IMR-90 (cell line): ENCODE measurements around the gene PSAPL1. TPM values are rescaled to one million over a fixed set of nuclear protein-coding genes. Genes with fewer than 3 reads are reported as not detected.

Source experiments
- ATAC-seq: fragments of 200-7000 bp; cut with Tn5 transposase; 2 replicates; pipeline ENCODE4 v1.9.1; 2020; ENCODE audit warnings: low read depth, mild to moderate bottlenecking, moderate library complexity
- BruUV-seq: library from RNA; stranded (reverse); fragments of 400-500 nt; replicated peaks from 2 replicates; lab custom pipeline; 2021; lab: Mats Ljungman, UMichigan
- CTCF ChIA-PET: fragments of 300-600 bp; formaldehyde crosslinking; extraction: SDS; loops from one replicate; lab custom pipeline; 2021; ENCODE audit warnings: antibody characterized with exemption; lab: Yijun Ruan, JAX
- POLR2A ChIA-PET: fragments of 300-600 bp; sonication (Branson Sonifier 250); formaldehyde crosslinking; loops from one replicate; lab custom pipeline; 2022; ENCODE audit warnings: antibody characterized with exemption; ENCODE audit not compliant: unreplicated experiment; lab: Charles Lee
- DNase-seq: peaks from one replicate; pipeline ENCODE4 v3.0.0; 2013
- H2AFZ ChIP-seq: replicated peaks from 2 replicates; pipeline ENCODE3; 2013; ENCODE audit warnings: low read length, mild to moderate bottlenecking; ENCODE audit not compliant: poor library complexity
- H2AK5ac ChIP-seq: 2 replicates; pipeline ENCODE4 v1.6.1; 2013; ENCODE audit warnings: low read depth, low read length, inconsistent platforms
- H2AK9ac ChIP-seq: replicated peaks from 2 replicates; pipeline ENCODE3; 2013; ENCODE audit warnings: mild to moderate bottlenecking, low read depth, low read length, moderate library complexity; ENCODE audit not compliant: poor library complexity
- H2BK120ac ChIP-seq: 2 replicates; pipeline ENCODE4 v1.6.1; 2013; ENCODE audit warnings: low read depth, low read length, inconsistent platforms
- H2BK15ac ChIP-seq: 3 replicates; pipeline ENCODE4 v1.6.1; 2013; ENCODE audit warnings: low read depth, low read length, inconsistent platforms
- H2BK20ac ChIP-seq: 2 replicates; pipeline ENCODE4 v1.6.1; 2013; ENCODE audit warnings: low read depth, mild to moderate bottlenecking, inconsistent platforms, low read length, moderate library complexity
- H2BK5ac ChIP-seq: 2 replicates; pipeline ENCODE4 v1.6.1; 2013; ENCODE audit warnings: mild to moderate bottlenecking, low read depth, low read length, inconsistent platforms; ENCODE audit not compliant: poor library complexity, severe bottlenecking
- H3K14ac ChIP-seq: replicated peaks from 2 replicates; pipeline ENCODE4 v1.6.1; 2013; ENCODE audit warnings: low read depth, low read length, inconsistent platforms
- H3K18ac ChIP-seq: 2 replicates; pipeline ENCODE4 v1.6.1; 2013; ENCODE audit warnings: low read depth, low read length, control low read depth
- H3K23ac ChIP-seq: 2 replicates; pipeline ENCODE4 v1.6.1; 2013; ENCODE audit warnings: low read depth, low read length, inconsistent platforms
- H3K27ac ChIP-seq: 2 replicates; pipeline ENCODE4 v1.5.1; 2013; ENCODE audit warnings: mild to moderate bottlenecking, control low read depth, low read length; ENCODE audit not compliant: insufficient read depth
- H3K27me3 ChIP-seq: 2 replicates; pipeline ENCODE4 v1.6.1; 2013; ENCODE audit warnings: low read length; ENCODE audit not compliant: control insufficient read depth, insufficient read depth
- H3K36me3 ChIP-seq: 2 replicates; pipeline ENCODE4 v1.6.1; 2013; ENCODE audit warnings: low read length, mixed read lengths; ENCODE audit not compliant: control insufficient read depth, insufficient read depth
- H3K4ac ChIP-seq: 2 replicates; pipeline ENCODE4 v1.6.1; 2013; ENCODE audit warnings: low read depth, low read length, inconsistent platforms
- H3K4me1 ChIP-seq: 2 replicates; pipeline ENCODE4 v1.6.1; 2013; ENCODE audit warnings: low read length, mixed read lengths; ENCODE audit not compliant: control insufficient read depth, insufficient read depth
- H3K4me2 ChIP-seq: 2 replicates; pipeline ENCODE4 v1.6.1; 2013; ENCODE audit warnings: low read depth, mild to moderate bottlenecking, control low read depth, low read length, moderate library complexity
- H3K4me3 ChIP-seq: 2 replicates; pipeline ENCODE4 v1.5.1; 2013; ENCODE audit warnings: low read depth, mild to moderate bottlenecking, control low read depth, low read length, moderate library complexity; ENCODE audit not compliant: insufficient read depth
- H3K56ac ChIP-seq: 2 replicates; pipeline ENCODE4 v1.6.1; 2013; ENCODE audit warnings: low read length, inconsistent platforms; ENCODE audit not compliant: insufficient read depth; ENCODE audit errors: extremely low read depth
- H3K79me1 ChIP-seq, 2 experiments: 2 replicates each; pipeline ENCODE4 v1.6.1; 2013; ENCODE audit warnings: low read length in 2 of 2, inconsistent platforms in 1 of 2, low read depth in 1 of 2
- H3K9ac ChIP-seq: 2 replicates; pipeline ENCODE4 v1.6.1; 2013; ENCODE audit warnings: low read depth, low read length, control low read depth
- H3K9me1 ChIP-seq: 2 replicates; pipeline ENCODE4 v1.6.1; 2013; ENCODE audit warnings: low read length, inconsistent platforms; ENCODE audit not compliant: insufficient read depth
- H3K9me3 ChIP-seq: 2 replicates; pipeline ENCODE4 v1.6.1; 2013; ENCODE audit warnings: low read length; ENCODE audit not compliant: control insufficient read depth, insufficient read depth
- H4K20me1 ChIP-seq: 2 replicates; pipeline ENCODE4 v1.6.1; 2013; ENCODE audit warnings: low read length, inconsistent platforms; ENCODE audit not compliant: insufficient read depth
- H4K5ac ChIP-seq: 2 replicates; pipeline ENCODE4 v1.6.1; 2013; ENCODE audit warnings: mild to moderate bottlenecking, low read depth, low read length, control low read depth
- H4K8ac ChIP-seq, 2 experiments: 2 replicates each; pipeline ENCODE4 v1.6.1; 2013; ENCODE audit warnings: low read depth in 2 of 2, low read length in 2 of 2, control low read depth in 1 of 2, inconsistent platforms in 1 of 2
- H4K91ac ChIP-seq: 2 replicates; pipeline ENCODE4 v1.6.1; 2013; ENCODE audit warnings: low read depth, low read length, inconsistent platforms; ENCODE audit not compliant: insufficient read depth
- BHLHE40 ChIP-seq: fragments of 150-350 bp; IDR thresholded peaks from 2 replicates; pipeline ENCODE4 v1.6.1; 2016; ENCODE audit warnings: mild to moderate bottlenecking, low read depth, low read length
- CEBPB ChIP-seq: IDR thresholded peaks from 2 replicates; pipeline ENCODE4 v1.6.1; 2012; ENCODE audit warnings: low read depth, low read length, improper control_type of control experiment
- ELK1 ChIP-seq: fragments of 150-350 bp; IDR thresholded peaks from 2 replicates; pipeline ENCODE4 v1.6.1; 2016; ENCODE audit warnings: low read depth, mild to moderate bottlenecking, low read length, moderate library complexity, borderline replicate concordance
- FOS ChIP-seq: fragments of 150-350 bp; IDR thresholded peaks from 2 replicates; pipeline ENCODE4 v1.6.1; 2016; ENCODE audit warnings: low read depth, low read length
- MAFK ChIP-seq: IDR thresholded peaks from 2 replicates; pipeline ENCODE4 v1.6.1; 2012; ENCODE audit warnings: low read depth, low read length, improper control_type of control experiment
- RCOR1 ChIP-seq: IDR thresholded peaks from 2 replicates; pipeline ENCODE4 v1.6.1; 2012; ENCODE audit warnings: mild to moderate bottlenecking, low read length, improper control_type of control experiment; ENCODE audit not compliant: insufficient replicate concordance
- RFX5 ChIP-seq: IDR thresholded peaks from 2 replicates; pipeline ENCODE4 v1.8.0; 2012; ENCODE audit warnings: low read depth, mild to moderate bottlenecking, low read length, moderate library complexity
- USF2 ChIP-seq: fragments of 150-350 bp; IDR thresholded peaks from 2 replicates; pipeline ENCODE4 v1.6.1; 2017; ENCODE audit warnings: mild to moderate bottlenecking, antibody characterized with exemption, low read length, low read depth
- WGBS, 2 experiments: methylation state at CpG; one replicate each; pipeline versions ENCODE4 v1.1.5 to v1.1.7; 2013; ENCODE audit warnings: missing lambda C conversion rate in 2 of 2; ENCODE audit not compliant: insufficient read length in 1 of 2; ENCODE audit errors: extremely low coverage in 2 of 2; 5-methylcytosine and 5-hydroxymethylcytosine counted together
- dilution Hi-C: fragments of 300-500 bp; cut with HindIII; formaldehyde crosslinking; loops from one replicate; pipeline ENCODE4 v1.14.3; 2018; ENCODE audit warnings: low sequenced_read_pairs; ENCODE audit not compliant: unreplicated experiment
- in situ Hi-C: fragments of 300-500 bp; cut with MboI; formaldehyde crosslinking; loops from 3 replicates; pipeline ENCODE4 v1.14.3; 2019; ENCODE audit warnings: low sequenced_read_pairs, inconsistent platforms, mixed read lengths
- intact Hi-C: fragments of 100-400 bp; cut with micrococcal nuclease; formaldehyde crosslinking; loops from 2 replicates; pipeline ENCODE4 v1.10.0; 2022
- polyA plus RNA-seq, 3 experiments: library from polyadenylated mRNA; depleted of rRNA; stranded (reverse); fragments of >200 nt; gene quantifications; 2 replicates each; pipeline ENCODE4 v1.2.3, GENCODE V29; 2012; ENCODE audit warnings: low replicate concordance in 1 of 3
- total RNA-seq: library from RNA; depleted of rRNA; stranded (reverse); fragments of >200 nt; gene quantifications from 2 replicates; pipeline ENCODE4 v1.2.3, GENCODE V29; 2012

Gene PSAPL1
- total and polyA plus RNA-seq, 2 of the 4 experiments (the other 2 are of a cell fraction), result not detected

GRCh38 chr4:7415927-7416686, 18.6 kb downstream of the PSAPL1 start:
- no peaks in the 10 kb centered on the region for H3K9me1 ChIP-seq
- CTCF ChIA-PET, result no interaction called here
- H2BK120ac ChIP-seq, result no peak overlapping the region
- H3K4me1 ChIP-seq, result no peaks in the 10 kb centered on the region
- no peak overlapping the region for H4K5ac ChIP-seq
- no peak overlapping the region for H3K23ac ChIP-seq
- H2BK15ac ChIP-seq, result no peak overlapping the region
- H2AFZ ChIP-seq, result no peak overlapping the region
- H4K8ac ChIP-seq, result no peak overlapping the region
- no peak overlapping the region for H2BK5ac ChIP-seq
- intact Hi-C loops, result no loop called here
- H3K36me3 ChIP-seq, result no peaks in the 10 kb centered on the region
- H2AK9ac ChIP-seq, result no peak overlapping the region
- no peak overlapping the region for H3K4ac ChIP-seq
- no peak overlapping the region for H3K56ac ChIP-seq
- no TSS peak for BruUV-seq
- in situ Hi-C loops, result no loop called here
- H3K4me2 ChIP-seq, result no peak overlapping the region
- H2AK5ac ChIP-seq, result no peak overlapping the region
- no peak overlapping the region for H3K9ac ChIP-seq
- H3K9me3 ChIP-seq, result 0 out of 2 replicates have a peak, but pooled peaks cover 3% of the 10 kb centered on the region
- TF ChIP-seq CEBPB (no peak), USF2 (no peak), FOS (no peak), MAFK (no peak), ELK1 (no peak), RFX5 (no peak), BHLHE40 (no peak), RCOR1 (no peak)
- no peaks in the 10 kb centered on the region for H3K79me1 ChIP-seq
- no peak overlapping the region for H2BK20ac ChIP-seq
- H3K27ac ChIP-seq, result no peak overlapping the region
- H3K4me3 ChIP-seq, result no peak overlapping the region
- DNase-seq, result no peak
- WGBS, 2 experiments, result 87% methylated on average over 12 of the region's 16 CpGs; no CpG with 5 or more reads in 1 of the 2 experiments
- H3K27me3 ChIP-seq, result peaks cover 22% of the 10 kb centered on the region
- no peak overlapping the region for H3K18ac ChIP-seq
- H3K14ac ChIP-seq, result no peak overlapping the region
- dilution Hi-C loops, result no loop called here
- ATAC-seq, result no peak
- POLR2A ChIA-PET, result no interaction called here
- H4K20me1 ChIP-seq, result no peaks in the 10 kb centered on the region
- H4K91ac ChIP-seq, result no peak overlapping the region
